ENCODE measurements around the gene RALBP1. TPM values are rescaled to one million over a fixed set of nuclear protein-coding genes. Genes with fewer than 3 reads are reported as not detected.
"Not testable (repeated sequence)": the region's sequence is repeated elsewhere in the genome, so short reads cannot be mapped to it uniquely, and the experiment has no call there.

The RALBP1 gene
- polyA plus RNA-seq, 1 donor from 2014 or later: 30.0 TPM

- not testable (repeated sequence) for H4K20me1 ChIP-seq (ENCODE audit: insufficient read depth); H3K9ac ChIP-seq (ENCODE audit: low read length); H3K4me2 ChIP-seq (ENCODE audit: low read length); H3K9me3 ChIP-seq (ENCODE audit: low read length); H3K4me3 ChIP-seq (ENCODE audit: low read length); H3F3A ChIP-seq (ENCODE audit: insufficient read depth, low read length, poor library complexity, severe bottlenecking); H3K9me2 ChIP-seq (ENCODE audit: insufficient read depth, low read length); H3K36me3 ChIP-seq (ENCODE audit: insufficient read depth, low read length); H2AFZ ChIP-seq (ENCODE audit: low read depth, low read length); H3K79me2 ChIP-seq (replicated peaks; ENCODE audit: insufficient read depth, low read length); H3K27me3 ChIP-seq (ENCODE audit: insufficient read depth, low read depth, low read length); H3K27ac ChIP-seq (ENCODE audit: low read length)
These were observed 42.2 kb upstream of the RALBP1 start for GRCh38 chr18:9433122-9433521.

- H3K4me3 ChIP-seq (ENCODE audit: low read length): no peak overlapping the region
These were observed 41.6 kb upstream of the RALBP1 start for GRCh38 chr18:9433671-9434121.

More at GRCh38 chr18:9433671-9434121, 41.6 kb upstream of the RALBP1 start:
- H3K9me2 ChIP-seq (ENCODE audit: insufficient read depth, low read length): no peaks in the 10 kb centered on the region
- no peaks in the 10 kb centered on the region for H3K27me3 ChIP-seq (ENCODE audit: insufficient read depth, low read depth, low read length)
- no peaks in the 10 kb centered on the region for H3K36me3 ChIP-seq (ENCODE audit: insufficient read depth, low read length)
- no peaks in the 10 kb centered on the region for H3F3A ChIP-seq (ENCODE audit: insufficient read depth, low read length, poor library complexity, severe bottlenecking)
- H4K20me1 ChIP-seq (ENCODE audit: insufficient read depth): no peaks in the 10 kb centered on the region
- TF ChIP-seq CTCF (IDR thresholded peaks at IDR 0.05; ENCODE audit: poor library complexity, severe bottlenecking) (no peak), REST (IDR thresholded peaks at IDR 0.05; ENCODE audit: borderline replicate concordance) (no peak), RAD21 (conservative IDR thresholded peaks at IDR 0.05) (no peak), SMC3 (conservative IDR thresholded peaks at IDR 0.05; ENCODE audit: poor library complexity) (no peak), EZH2 (IDR thresholded peaks at IDR 0.05; ENCODE audit: borderline replicate concordance, insufficient read depth, low read length, poor library complexity, severe bottlenecking) (no peak), POLR2AphosphoS5 (IDR thresholded peaks at IDR 0.05) (no peak), EP300 (conservative IDR thresholded peaks at IDR 0.05; ENCODE audit: poor library complexity, severe bottlenecking) (no peak), MXI1 (conservative IDR thresholded peaks at IDR 0.05; ENCODE audit: poor library complexity, severe bottlenecking) (no peak), TAF1 (IDR thresholded peaks at IDR 0.05; ENCODE audit: low read depth) (no peak)
- no peak overlapping the region for H2AFZ ChIP-seq (ENCODE audit: low read depth, low read length)
- H3K4me2 ChIP-seq (ENCODE audit: low read length): no peak overlapping the region
- no peaks in the 10 kb centered on the region for H3K79me2 ChIP-seq (replicated peaks; ENCODE audit: insufficient read depth, low read length)
- no peak overlapping the region for H3K9ac ChIP-seq (ENCODE audit: low read length)
- no peak overlapping the region for H3K27ac ChIP-seq (ENCODE audit: low read length)
- no peaks in the 10 kb centered on the region for H3K9me3 ChIP-seq (ENCODE audit: low read length)
